HepG2 (cell line): ENCODE data around the gene NXT2. TPM values are rescaled to one million over a fixed set of nuclear protein-coding genes. Genes with fewer than 3 reads are reported as not detected.

Source experiments
- ATAC-seq: fragments of 200-7000 bp; cut with Tn5 transposase; 3 replicates; pipeline ENCODE4 v1.9.1; 2020; ENCODE audit warnings: mild to moderate bottlenecking, moderate library complexity
- BruUV-seq: library from RNA; stranded (reverse); fragments of 400-500 nt; replicated peaks from 2 replicates; lab custom pipeline; 2021; lab: Mats Ljungman, UMichigan
- CTCF ChIA-PET: fragments of 300-600 bp; formaldehyde crosslinking; extraction: SDS; loops from one replicate; lab custom pipeline; 2021; ENCODE audit warnings: low total read pairs, inconsistent platforms, low intra/inter-chr PET ratio; lab: Yijun Ruan, JAX
- POLR2A ChIA-PET: fragments of 350-600 bp; sonication (Branson Sonifier 250); formaldehyde crosslinking; loops from one replicate; lab custom pipeline; 2020; ENCODE audit warnings: antibody characterized with exemption, inconsistent platforms; lab: Yijun Ruan, JAX
- DNase-seq: peaks from one replicate; pipeline ENCODE4 v3.0.0-alpha.2; 2015; ENCODE audit warnings: low spot score
- FAIRE-seq: peaks from 3 replicates; lab custom pipeline; 2011; peaks lifted over from hg19 to GRCh38; lab: Jason Lieb, UNC
- H2AFZ ChIP-seq: one replicate; pipeline ENCODE4 v1.6.1; 2011; ENCODE audit warnings: low read length, inconsistent platforms
- H3K27ac ChIP-seq: fragments of 300-600 bp; 3 replicates; pipeline ENCODE4 v1.8.0; 2011; ENCODE audit warnings: mixed run types, mild to moderate bottlenecking, mixed read lengths, low read length, inconsistent platforms; ENCODE audit not compliant: insufficient read depth; ENCODE audit errors: extremely low read length
- H3K27me3 ChIP-seq, 2 experiments: fragments of 200-600 bp in 1 of 2; 2 replicates in 1 of 2; 3 replicates in 1 of 2; pipeline versions ENCODE4 v1.6.0 to v1.8.0; 2011; ENCODE audit warnings: low read length in 2 of 2, mild to moderate bottlenecking in 2 of 2, moderate library complexity in 2 of 2, inconsistent platforms in 1 of 2; ENCODE audit not compliant: insufficient read depth in 2 of 2, control insufficient read depth in 1 of 2
- H3K36me3 ChIP-seq, 2 experiments: fragments of 200-600 bp in 1 of 2; replicated peaks in 1 of 2; 2 replicates in 1 of 2; 3 replicates in 1 of 2; pipeline versions ENCODE4 v1.5.1 to v1.8.0; 2011; ENCODE audit warnings: low read length in 2 of 2, inconsistent platforms in 1 of 2; ENCODE audit not compliant: insufficient read depth in 2 of 2, control insufficient read depth in 1 of 2
- H3K4me1 ChIP-seq: 2 replicates; pipeline ENCODE4 v1.5.1; 2012; ENCODE audit warnings: low read length, inconsistent platforms; ENCODE audit not compliant: insufficient read depth
- H3K4me2 ChIP-seq: 2 replicates; pipeline ENCODE4 v1.6.0; 2011; ENCODE audit warnings: low read depth, low read length, inconsistent platforms
- H3K4me3 ChIP-seq, 3 experiments: fragments of 200-600 bp in 1 of 3; sonication (generic), shearing (Covaris generic) in 1 of 3; replicated peaks in 1 of 3; 2 replicates each; pipeline ENCODE4 v1.5.1; 2011 to 2016; ENCODE audit warnings: low read length in 3 of 3, inconsistent platforms in 2 of 3, low read depth in 2 of 3, mild to moderate bottlenecking in 2 of 3, control low read depth in 1 of 3, mixed read lengths in 1 of 3; ENCODE audit not compliant: insufficient read depth in 1 of 3
- H3K79me2 ChIP-seq: one replicate; pipeline ENCODE4 v1.6.1; 2011; ENCODE audit warnings: low read length, inconsistent platforms; ENCODE audit not compliant: insufficient read depth
- H3K9ac ChIP-seq: 2 replicates; pipeline ENCODE4 v1.6.0; 2011; ENCODE audit warnings: mild to moderate bottlenecking, low read depth, low read length, inconsistent platforms; ENCODE audit not compliant: insufficient read depth
- H3K9me3 ChIP-seq: 2 replicates; pipeline ENCODE4 v1.5.1; 2012; ENCODE audit warnings: mild to moderate bottlenecking, low read length
- H4K20me1 ChIP-seq: 2 replicates; pipeline ENCODE4 v1.6.0; 2011; ENCODE audit warnings: inconsistent platforms, mild to moderate bottlenecking, low read length, moderate library complexity; ENCODE audit not compliant: insufficient read depth
- CC2D1A ChIP-seq: sonication (generic); formaldehyde crosslinking; IDR thresholded peaks from 2 replicates; pipeline ENCODE4 v1.8.1; 2023; ENCODE audit warnings: mild to moderate bottlenecking, missing genetic modification reagents
- CEBPZ ChIP-seq: IDR thresholded peaks from 2 replicates; pipeline ENCODE4 v1.6.1; 2012; ENCODE audit warnings: low read length, improper control_type of control experiment
- EP300 ChIP-seq, 3 experiments: sonication (generic) in 1 of 3; formaldehyde crosslinking in 1 of 3; IDR thresholded peaks; 2 replicates each; pipeline versions ENCODE4 v1.5.1 to v1.6.1; 2011 to 2020; ENCODE audit warnings: low read depth in 2 of 3, low read length in 2 of 3, borderline replicate concordance in 1 of 3, improper control_type of control experiment in 1 of 3, mild to moderate bottlenecking in 1 of 3, missing genetic modification reagents in 1 of 3, moderate library complexity in 1 of 3
- GLI4 ChIP-seq: sonication (generic); formaldehyde crosslinking; IDR thresholded peaks from 2 replicates; pipeline ENCODE4 v1.5.1; 2020; ENCODE audit warnings: missing genetic modification reagents, mild to moderate bottlenecking, moderate library complexity, borderline replicate concordance
- IKZF1 ChIP-seq: fragments of 450-650 bp; IDR thresholded peaks from 2 replicates; pipeline ENCODE4 v1.7.1; 2016
- LCORL ChIP-seq, 2 experiments: fragments of 450-650 bp in 1 of 2; sonication (generic) in 1 of 2; formaldehyde crosslinking in 1 of 2; IDR thresholded peaks; 2 replicates each; pipeline versions ENCODE4 v1.5.0 to v1.6.1; 2017 to 2020; ENCODE audit warnings: antibody characterized with exemption in 1 of 2, missing genetic modification reagents in 1 of 2
- NFE2L2 ChIP-seq: fragments of 150-350 bp; IDR thresholded peaks from 2 replicates; pipeline ENCODE4 v1.6.1; 2014; ENCODE audit warnings: low read length
- RBFOX2 ChIP-seq: fragments of 200-400 bp; formaldehyde crosslinking; IDR thresholded peaks from 2 replicates; pipeline ENCODE4 v1.6.1; 2017; ENCODE audit warnings: low read depth, mild to moderate bottlenecking, low read length
- U2AF2 ChIP-seq: fragments of 200-400 bp; formaldehyde crosslinking; IDR thresholded peaks from 2 replicates; pipeline ENCODE4 v1.6.1; 2017; ENCODE audit warnings: low read depth, mild to moderate bottlenecking, low read length
- ZBTB1 ChIP-seq: sonication (generic); formaldehyde crosslinking; IDR thresholded peaks from 2 replicates; pipeline ENCODE4 v1.4.0; 2020; ENCODE audit warnings: missing genetic modification reagents, borderline replicate concordance
- ZNF234 ChIP-seq: sonication (generic); formaldehyde crosslinking; conservative IDR thresholded peaks from 2 replicates; pipeline ENCODE4 v1.5.1; 2020; ENCODE audit warnings: mild to moderate bottlenecking, missing genetic modification reagents
- ZNF337 ChIP-seq: sonication (generic); formaldehyde crosslinking; IDR thresholded peaks from 2 replicates; pipeline ENCODE4 v1.5.1; 2020; ENCODE audit warnings: missing genetic modification reagents, low read depth, mild to moderate bottlenecking, borderline replicate concordance
- ZNF530 ChIP-seq: sonication (generic); formaldehyde crosslinking; IDR thresholded peaks from 2 replicates; pipeline ENCODE4 v1.5.0; 2020; ENCODE audit warnings: low read depth, mild to moderate bottlenecking, missing genetic modification reagents
- ZNF563 ChIP-seq: sonication (generic); formaldehyde crosslinking; IDR thresholded peaks from 2 replicates; pipeline ENCODE4 v1.8.0; 2022; ENCODE audit warnings: mild to moderate bottlenecking, moderate library complexity, missing genetic modification reagents
- ZNF670 ChIP-seq: sonication (generic); formaldehyde crosslinking; IDR thresholded peaks from 2 replicates; pipeline ENCODE4 v1.8.0; 2022; ENCODE audit warnings: mild to moderate bottlenecking, missing genetic modification reagents, borderline replicate concordance
- WGBS: methylation state at CpG from one replicate; pipeline ENCODE4 v1.1.6; 2017; ENCODE audit warnings: low lambda C conversion rate; 5-methylcytosine and 5-hydroxymethylcytosine counted together
- in situ Hi-C: cut with HindIII; loops from 2 replicates; pipeline ENCODE4 v1.10.0; 2017; ENCODE audit warnings: low pct_unique_long_range_greater_than_20kb; ENCODE audit not compliant: extremely low pct_ligation_motif_present
- intact Hi-C: fragments of 100-400 bp; cut with micrococcal nuclease; formaldehyde crosslinking; loops from one replicate; pipeline ENCODE4 v1.10.0; 2022; ENCODE audit not compliant: unreplicated experiment
- polyA plus RNA-seq, 8 experiments: library from polyadenylated mRNA; depleted of rRNA in 3 of 8; stranded (reverse) in 7 of 8; unstranded in 1 of 8; fragments of >200 nt; fragmentation: Illumina TruSeq in 4 of 8; extraction: Trizol in 4 of 8; gene quantifications; 2 replicates each; pipeline versions ENCODE4 v1.2.1 to v1.2.3, GENCODE V29; 2011 to 2016; ENCODE audit warnings: low read depth in 4 of 8, missing spikeins in 1 of 8, mixed read lengths in 1 of 8; ENCODE audit not compliant: insufficient read depth in 1 of 8
- total RNA-seq, 5 experiments: library from RNA; depleted of rRNA; stranded (reverse); fragments of >200 nt; fragmentation: Illumina TruSeq; extraction: Trizol; gene quantifications; 2 replicates each; pipeline ENCODE4 v1.2.3, GENCODE V29; 2016; ENCODE audit warnings: low read depth in 1 of 5

NXT2 gene
- total and polyA plus RNA-seq, 2 of the 13 experiments (the other 11 are each of a cell fraction or from before 2014, with no cell fraction given) = 9.5 to 14.9 TPM

- TF ChIP-seq CEBPZ = no peak
- no peak for TF ChIP-seq NFE2L2
- no peak for TF ChIP-seq ZNF337
Measured at GRCh38 chrX:109511113-109511512, 25.5 kb upstream of the NXT2 start (continued).

GRCh38 chrX:109519001-109519400, 17.6 kb upstream of the NXT2 start:
- H3K27me3 ChIP-seq = no peaks in the 10 kb centered on the region; a peak in 1 of 5 replicates
- H3K4me1 ChIP-seq = no peaks in the 10 kb centered on the region
- no peak overlapping the region for H2AFZ ChIP-seq
- no peak overlapping the region for H3K9ac ChIP-seq
- H3K27ac ChIP-seq = no peak overlapping the region
- no peak for FAIRE-seq
- no peaks in the 10 kb centered on the region for H3K36me3 ChIP-seq
- no peak overlapping the region for H3K4me3 ChIP-seq
- H3K4me2 ChIP-seq = no peak overlapping the region
- H3K79me2 ChIP-seq = no peaks in the 10 kb centered on the region
- in situ Hi-C loops (no loop called here), intact Hi-C loops (no loop called here)
- no peaks in the 10 kb centered on the region for H3K9me3 ChIP-seq
- TF ChIP-seq ZNF234 = no peak
- TF ChIP-seq RBFOX2 = no peak
- no peak for TF ChIP-seq CC2D1A
- no peak for TF ChIP-seq ZBTB1 (CRISPR knock-in tag)
- TF ChIP-seq LCORL (IDR thresholded peaks at IDR 0.05) = no peak
- no peak for TF ChIP-seq LCORL (CRISPR knock-in tag; IDR thresholded peaks at IDR 0.05)
- TF ChIP-seq ZNF670 (CRISPR knock-in tag) = no peak
- TF ChIP-seq ZNF530 = no peak
- TF ChIP-seq EP300 (IDR thresholded peaks at IDR 0.05; ENCODE audit: low read depth in 2 of 2, low read length in 2 of 2) = no peak
- no peak for TF ChIP-seq EP300 (CRISPR knock-in tag; IDR thresholded peaks at IDR 0.05; ENCODE audit: borderline replicate concordance)
- TF ChIP-seq U2AF2 = no peak
- TF ChIP-seq ZNF563 = no peak
- no peak for TF ChIP-seq GLI4
- TF ChIP-seq IKZF1 = no peak
- ChIA-PET CTCF (no interaction called here), POLR2A (no interaction called here)
- no peaks in the 10 kb centered on the region for H4K20me1 ChIP-seq
- no TSS peak for BruUV-seq
- ATAC-seq = no peak
- DNase-seq = no peak
- 0% methylated on average over 1 of the region's 1 CpG for whole genome bisulfite sequencing
